GM12878 (cell line): ENCODE data around the gene MAN2B1. TPM values are rescaled to one million over a fixed set of nuclear protein-coding genes. Genes with fewer than 3 reads are reported as not detected.

ENCODE experiments used
- ATAC-seq: fragments of 200-7000 bp; cut with Tn5 transposase; 3 replicates; pipeline ENCODE4 v1.9.1; 2020; ENCODE audit warnings: mild to moderate bottlenecking, moderate library complexity
- BruUV-seq: library from RNA; stranded (reverse); fragments of 400-500 nt; replicated peaks from 2 replicates; lab custom pipeline; 2021; lab: Mats Ljungman, UMichigan
- CTCF ChIA-PET: fragments of 300-600 bp; sonication (Branson Sonifier 250); formaldehyde crosslinking; extraction: SDS; loops from one replicate; lab custom pipeline; 2021; ENCODE audit warnings: inconsistent platforms; lab: Yijun Ruan, JAX
- POLR2A ChIA-PET: fragments of 350-600 bp; formaldehyde crosslinking; extraction: SDS; loops from one replicate; lab custom pipeline; 2021; ENCODE audit warnings: inconsistent platforms; lab: Charles Lee
- RAD21 ChIA-PET: fragments of 300-600 bp; sonication (Branson Sonifier 250); formaldehyde crosslinking; loops from one replicate; lab custom pipeline; 2023; ENCODE audit warnings: antibody characterized with exemption; ENCODE audit not compliant: unreplicated experiment; lab: Charles Lee
- SMC1A ChIA-PET: fragments of 300-600 bp; sonication (Branson Sonifier 250); formaldehyde crosslinking; loops from one replicate; lab custom pipeline; 2023; ENCODE audit not compliant: unreplicated experiment, uncharacterized antibody; lab: Charles Lee
- DNase-seq: peaks from one replicate; pipeline ENCODE4 v3.0.0-alpha.2; 2011; ENCODE audit warnings: low read depth, low spot score
- FAIRE-seq: peaks from 3 replicates; lab custom pipeline; 2011; peaks lifted over from hg19 to GRCh38; lab: Jason Lieb, UNC
- H2AFZ ChIP-seq: 2 replicates; pipeline ENCODE4 v1.6.0; 2011; ENCODE audit warnings: low read depth, low read length, control low read depth; ENCODE audit not compliant: control insufficient read depth
- H3K27ac ChIP-seq: 2 replicates; pipeline ENCODE4 v1.5.1; 2011; ENCODE audit warnings: control low read depth; ENCODE audit not compliant: control insufficient read depth, insufficient read depth
- H3K27me3 ChIP-seq, 2 experiments: replicated peaks in 1 of 2; 2 replicates each; pipeline versions ENCODE4 v1.6.0 to v1.6.1; 2011; ENCODE audit warnings: low read length in 1 of 2; ENCODE audit not compliant: control insufficient read depth in 2 of 2, insufficient read depth in 2 of 2
- H3K36me3 ChIP-seq, 2 experiments: 2 replicates each; pipeline ENCODE4 v1.5.1; 2011; ENCODE audit warnings: low read length in 1 of 2; ENCODE audit not compliant: control insufficient read depth in 2 of 2, insufficient read depth in 2 of 2
- H3K4me1 ChIP-seq: 2 replicates; pipeline ENCODE4 v1.6.1; 2011; ENCODE audit warnings: mild to moderate bottlenecking, low read length, moderate library complexity, mixed read lengths; ENCODE audit not compliant: control insufficient read depth, insufficient read depth
- H3K4me2 ChIP-seq: 2 replicates; pipeline ENCODE4 v1.6.0; 2011; ENCODE audit warnings: control low read depth; ENCODE audit not compliant: control insufficient read depth, insufficient read depth
- H3K4me3 ChIP-seq: fragments of 200-600 bp; sonication (generic); 2 replicates; pipeline ENCODE4 v1.5.1; 2016
- H3K79me2 ChIP-seq: 2 replicates; pipeline ENCODE4 v1.6.0; 2011; ENCODE audit warnings: low read length; ENCODE audit not compliant: control insufficient read depth, insufficient read depth
- H3K9ac ChIP-seq: 2 replicates; pipeline ENCODE4 v1.8.0; 2011; ENCODE audit warnings: low read length, control low read depth, mixed read lengths; ENCODE audit not compliant: control insufficient read depth, insufficient read depth
- H3K9me3 ChIP-seq: replicated peaks from 3 replicates; pipeline ENCODE4 v1.5.1; 2011; ENCODE audit warnings: mild to moderate bottlenecking, low read length; ENCODE audit not compliant: control insufficient read depth, insufficient read depth
- H4K20me1 ChIP-seq: 2 replicates; pipeline ENCODE4 v1.6.0; 2011; ENCODE audit not compliant: control insufficient read depth, insufficient read depth
- BCL3 ChIP-seq: IDR thresholded peaks from 2 replicates; pipeline ENCODE4 v1.6.1; 2011; ENCODE audit warnings: borderline replicate concordance, low read depth, mild to moderate bottlenecking, moderate library complexity, low read length; ENCODE audit not compliant: insufficient read depth, poor library complexity, severe bottlenecking
- BHLHE40 ChIP-seq, 2 experiments: fragments of 450-650 bp in 1 of 2; IDR thresholded peaks; 2 replicates each; pipeline ENCODE4 v1.6.1; 2011 to 2017; ENCODE audit warnings: low read depth in 2 of 2, borderline replicate concordance in 1 of 2, improper control_type of control experiment in 1 of 2, low read length in 1 of 2, mild to moderate bottlenecking in 1 of 2
- CEBPB ChIP-seq, 2 experiments: fragments of 150-350 bp in 1 of 2; IDR thresholded peaks; 2 replicates each; pipeline ENCODE4 v1.6.1; 2012 to 2014; ENCODE audit warnings: low read depth in 2 of 2, low read length in 2 of 2, borderline replicate concordance in 1 of 2, inconsistent platforms in 1 of 2
- CEBPZ ChIP-seq: fragments of 150-350 bp; IDR thresholded peaks from 2 replicates; pipeline ENCODE4 v1.6.1; 2016; ENCODE audit warnings: low read depth, low read length
- DPF2 ChIP-seq: fragments of 450-650 bp; IDR thresholded peaks from 2 replicates; pipeline ENCODE4 v1.6.1; 2017; ENCODE audit warnings: mild to moderate bottlenecking
- IKZF1 ChIP-seq: fragments of 450-650 bp; conservative IDR thresholded peaks from 2 replicates; pipeline ENCODE4 v1.6.1; 2017; ENCODE audit warnings: antibody characterized with exemption, mild to moderate bottlenecking
- IKZF2 ChIP-seq, 2 experiments: fragments of 450-650 bp; IDR thresholded peaks; 2 replicates each; pipeline ENCODE4 v1.6.1; 2017; ENCODE audit warnings: mild to moderate bottlenecking in 2 of 2, moderate library complexity in 2 of 2
- KDM1A ChIP-seq: fragments of 200-600 bp; sonication (generic); IDR thresholded peaks from 2 replicates; pipeline ENCODE4 v1.6.1; 2016; ENCODE audit warnings: borderline replicate concordance
- MEF2B ChIP-seq: fragments of 450-650 bp; IDR thresholded peaks from 2 replicates; pipeline ENCODE4 v1.6.1; 2018; ENCODE audit warnings: mild to moderate bottlenecking, moderate library complexity; ENCODE audit not compliant: partially characterized antibody, poor library complexity, severe bottlenecking
- NR2C2 ChIP-seq: IDR thresholded peaks from 2 replicates; pipeline ENCODE4 v1.6.1; 2011; ENCODE audit warnings: borderline replicate concordance, low read depth; ENCODE audit not compliant: control insufficient read depth, insufficient read length
- PBX3 ChIP-seq: IDR thresholded peaks from 2 replicates; pipeline ENCODE4 v1.6.1; 2011; ENCODE audit warnings: mild to moderate bottlenecking, low read depth, low read length, moderate library complexity; ENCODE audit not compliant: insufficient replicate concordance
- RUNX3 ChIP-seq: IDR thresholded peaks from 2 replicates; pipeline ENCODE4 v1.6.1; 2012; ENCODE audit warnings: low read length, inconsistent platforms
- SIX5 ChIP-seq: IDR thresholded peaks from 2 replicates; pipeline ENCODE4 v1.6.1; 2011; ENCODE audit warnings: mild to moderate bottlenecking, low read depth, low read length, moderate library complexity; ENCODE audit not compliant: severe bottlenecking
- SMARCA5 ChIP-seq: fragments of 450-650 bp; IDR thresholded peaks from 2 replicates; pipeline ENCODE4 v1.6.1; 2017; ENCODE audit warnings: mild to moderate bottlenecking
- STAT1 ChIP-seq: fragments of 450-650 bp; conservative IDR thresholded peaks from 2 replicates; pipeline ENCODE4 v1.6.1; 2014; ENCODE audit warnings: antibody characterized with exemption, mild to moderate bottlenecking
- WGBS: methylation state at CpG from one replicate; pipeline ENCODE4 v1.1.6; 2016; ENCODE audit warnings: low lambda C conversion rate; ENCODE audit not compliant: insufficient replicate concordance, insufficient coverage; ENCODE audit errors: missing lambda C conversion rate; 5-methylcytosine and 5-hydroxymethylcytosine counted together
- in situ Hi-C: fragments of 300-500 bp; cut with MboI; formaldehyde crosslinking; loops from 9 replicates; pipeline ENCODE4 v1.14.3; 2018; ENCODE audit warnings: mixed read lengths
- intact Hi-C: fragments of 100-400 bp; cut with micrococcal nuclease; formaldehyde crosslinking; loops from one replicate; pipeline ENCODE4 v1.14.2; 2022; ENCODE audit not compliant: unreplicated experiment
- polyA plus RNA-seq, 11 experiments: library from polyadenylated mRNA; depleted of rRNA in 4 of 11; unstranded in 6 of 11; stranded (reverse) in 5 of 11; fragments of >200 nt; fragmentation: Nextera tagmentation in 4 of 11; fragmentation: Illumina TruSeq in 1 of 11; extraction: Ambion mirVana in 4 of 11; extraction: Trizol in 1 of 11; gene quantifications; 1 replicate in 1 of 11; 2 replicates in 10 of 11; pipeline versions ENCODE4 v1.2.1 to v1.2.3, GENCODE V29; 2011 to 2016; ENCODE audit warnings: inconsistent platforms in 2 of 11, missing spikeins in 2 of 11, low read depth in 1 of 11
- total RNA-seq, 4 experiments: library from RNA; depleted of rRNA in 3 of 4; stranded (reverse); fragments of >200 nt in 3 of 4; fragmentation: Illumina TruSeq in 1 of 4; extraction: Trizol in 1 of 4; gene quantifications; 2 replicates each; pipeline versions ENCODE4 v1.2.1 to v1.2.3, GENCODE V29; 2013 to 2021

MAN2B1 gene
- total and polyA plus RNA-seq, 10 of the 15 experiments (the other 5 are each of a cell fraction or from before 2014, with no cell fraction given): 7.6 to 224 (median 81.4) TPM

GRCh38 chr19:12664406-12665280 lies 1.9 kb downstream of the MAN2B1 start:
- H3K4me2 ChIP-seq: peak overlapping the region; percentile 99
- 59% methylated on average over 24 of the region's 29 CpGs for WGBS
- TF ChIP-seq CEBPB (IDR thresholded peaks at IDR 0.05; ENCODE audit: borderline replicate concordance in 1 of 2, low read depth in 2 of 2, low read length in 2 of 2) (no peak), IKZF1 (no peak), IKZF2 (IDR thresholded peaks at IDR 0.05) (peak in 1 of 2 experiments; percentile 30; a peak in 1 of 4 replicates), SMARCA5 (peak; percentile 54; the same call in 1 of the 2 replicates), BCL3 (peak; percentile 88), KDM1A (no peak), PBX3 (peak; percentile 7), NR2C2 (no peak), SIX5 (no peak), CEBPZ (no peak), MEF2B (peak; percentile 16), BHLHE40 (IDR thresholded peaks at IDR 0.05; ENCODE audit: borderline replicate concordance in 1 of 2, low read depth in 2 of 2, low read length in 1 of 2) (peak; percentile 90 to 92; a peak in 3 of 4 replicates), STAT1 (no peak), DPF2 (0 out of 2 replicates have a peak, but pooled peaks have one; percentile 21), RUNX3 (no peak)

More at GRCh38 chr19:12664406-12665280, 1.9 kb downstream of the MAN2B1 start:
- ATAC-seq (peak; percentile 36), FAIRE-seq (no peak), DNase-seq (no peak)
- CTCF ChIA-PET: interaction anchor here (1.0 to 3.6 kb wide), 4 partner anchors 13 to 105 kb away, joined by 3 to 13 read pairs (median 8); no protein-coding TSS in a partner anchor
- RAD21 ChIA-PET: interaction anchor here (0.6 to 1.8 kb wide), 3 partner anchors 72 to 1236 kb away, joined by 4 read pairs; partner anchors contain the start of gene GET3
- SMC1A ChIA-PET: interaction anchor here (1.1 to 2.4 kb wide), 3 partner anchors 13 to 54 kb away, joined by 3 to 10 read pairs (median 8); partner anchors contain the start of genes ZNF490 and ZNF791
- Histone ChIP-seq H3K9ac (peak overlapping the region; percentile 81), H3K36me3 (peaks cover 18 to 26% of the 10 kb centered on the region in 2 experiments), H2AFZ (peak overlapping the region; percentile 56; the same call in 1 of the 2 replicates), H4K20me1 (no peaks in the 10 kb centered on the region), H3K79me2 (peaks cover 41% of the 10 kb centered on the region), H3K4me3 (peak overlapping the region; percentile 24; the same call in 1 of the 2 replicates), H3K27me3 (no peaks in the 10 kb centered on the region), H3K4me1 (peaks cover 22% of the 10 kb centered on the region), H3K27ac (peak overlapping the region; percentile 92), H3K9me3 (no peaks in the 10 kb centered on the region)
- in situ Hi-C loops: no loop called here
- POLR2A ChIA-PET: interaction anchor here (0.5 to 2.3 kb wide), 4 partner anchors 50 to 634 kb away, joined by 3 to 15 read pairs (median 4); partner anchors contain the start of genes ZNF490 and ZNF791
- intact Hi-C loops: loop anchor here (2.0 kb wide), 1 partner anchor 52 kb away; no protein-coding TSS in a partner anchor
- BruUV-seq: no TSS peak
